ENCODE measurements around the gene PIP5KL1. TPM values are rescaled to one million over a fixed set of nuclear protein-coding genes. Genes with fewer than 3 reads are reported as not detected.

The PIP5KL1 gene
- total RNA-seq, 1 donor from 2014 or later: 5.8 TPM

DNA sequence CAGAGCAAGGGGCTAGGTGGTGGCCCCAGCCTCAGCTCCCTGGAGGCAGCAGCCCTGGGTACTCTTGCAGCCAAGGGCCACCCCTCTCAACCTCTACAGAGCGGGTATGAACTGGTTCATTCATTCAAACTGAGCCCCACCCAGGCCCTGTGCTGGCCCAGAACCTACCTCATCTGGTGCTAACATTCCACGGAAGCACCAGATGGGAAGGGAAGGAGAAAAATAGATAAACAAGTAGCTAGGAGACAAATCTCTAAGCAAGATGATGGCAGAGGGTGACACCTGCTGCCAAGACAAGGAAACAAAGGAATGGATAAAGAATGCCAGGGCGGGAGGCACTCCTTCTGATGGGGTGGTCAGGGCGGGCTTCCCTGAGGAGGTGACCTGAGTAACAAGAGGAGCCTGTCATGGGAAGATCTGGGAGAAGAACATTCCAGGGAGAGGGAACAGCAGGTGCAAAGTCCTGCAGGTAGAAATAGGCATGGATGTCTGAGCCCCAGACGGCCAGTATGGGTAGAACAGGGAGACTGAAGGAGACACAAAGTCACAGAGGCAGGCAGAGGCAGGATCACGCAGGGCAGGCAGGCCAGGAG lies 19.9 kb downstream of the PIP5KL1 start:
- peaks cover 10% of the 10 kb centered on the region for H3K4me1 Mint-ChIP-seq (ENCODE audit: unreplicated experiment)
- H3K9me3 Mint-ChIP-seq: no peaks in the 10 kb centered on the region
- peak overlapping the region; percentile 44 for H3K27ac Mint-ChIP-seq
- no peak overlapping the region for H3K4me3 Mint-ChIP-seq
- no peaks in the 10 kb centered on the region for H3K27me3 Mint-ChIP-seq
- DNase-seq (ENCODE audit: extremely low spot score, unreplicated experiment): no peak
- peaks cover 5% of the 10 kb centered on the region for H3K36me3 Mint-ChIP-seq
- TF ChIP-seq, protein P1, sequence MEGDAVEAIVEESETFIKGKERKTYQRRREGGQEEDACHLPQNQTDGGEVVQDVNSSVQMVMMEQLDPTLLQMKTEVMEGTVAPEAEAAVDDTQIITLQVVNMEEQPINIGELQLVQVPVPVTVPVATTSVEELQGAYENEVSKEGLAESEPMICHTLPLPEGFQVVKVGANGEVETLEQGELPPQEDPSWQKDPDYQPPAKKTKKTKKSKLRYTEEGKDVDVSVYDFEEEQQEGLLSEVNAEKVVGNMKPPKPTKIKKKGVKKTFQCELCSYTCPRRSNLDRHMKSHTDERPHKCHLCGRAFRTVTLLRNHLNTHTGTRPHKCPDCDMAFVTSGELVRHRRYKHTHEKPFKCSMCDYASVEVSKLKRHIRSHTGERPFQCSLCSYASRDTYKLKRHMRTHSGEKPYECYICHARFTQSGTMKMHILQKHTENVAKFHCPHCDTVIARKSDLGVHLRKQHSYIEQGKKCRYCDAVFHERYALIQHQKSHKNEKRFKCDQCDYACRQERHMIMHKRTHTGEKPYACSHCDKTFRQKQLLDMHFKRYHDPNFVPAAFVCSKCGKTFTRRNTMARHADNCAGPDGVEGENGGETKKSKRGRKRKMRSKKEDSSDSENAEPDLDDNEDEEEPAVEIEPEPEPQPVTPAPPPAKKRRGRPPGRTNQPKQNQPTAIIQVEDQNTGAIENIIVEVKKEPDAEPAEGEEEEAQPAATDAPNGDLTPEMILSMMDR (conservative IDR thresholded peaks at IDR 0.05): no peak

DNA sequence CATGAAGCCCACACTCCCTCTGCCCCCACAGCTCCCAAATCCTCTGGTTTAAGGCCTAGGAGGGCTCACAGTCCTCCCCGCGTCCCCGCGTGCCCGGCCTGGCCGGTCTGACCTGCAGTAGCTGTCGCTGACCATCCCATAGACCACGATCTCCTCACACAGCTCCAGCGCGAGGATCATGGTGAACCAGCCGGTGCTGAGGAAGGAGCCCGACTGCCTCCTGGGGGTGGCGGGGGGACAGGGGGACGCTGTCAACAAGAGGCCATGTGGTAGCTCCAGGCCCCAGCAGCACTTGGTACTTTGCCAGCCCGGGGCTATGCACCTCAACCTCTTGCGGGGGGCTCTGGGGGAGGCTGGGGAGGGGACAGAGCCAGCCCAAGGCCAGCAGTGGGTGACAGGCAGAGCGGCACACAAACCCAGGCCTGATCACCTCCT lies 20.7 kb downstream of the PIP5KL1 start:
- peaks cover 15% of the 10 kb centered on the region for H3K4me1 Mint-ChIP-seq (ENCODE audit: unreplicated experiment)
- H3K27ac Mint-ChIP-seq: no peak overlapping the region
- peaks cover 5% of the 10 kb centered on the region for H3K36me3 Mint-ChIP-seq
- DNase-seq (ENCODE audit: extremely low spot score, unreplicated experiment): no peak
- no peaks in the 10 kb centered on the region for H3K27me3 Mint-ChIP-seq
- TF ChIP-seq, protein P1 (conservative IDR thresholded peaks at IDR 0.05): no peak
- no peaks in the 10 kb centered on the region for H3K9me3 Mint-ChIP-seq
- H3K4me3 Mint-ChIP-seq: no peak overlapping the region

DNA sequence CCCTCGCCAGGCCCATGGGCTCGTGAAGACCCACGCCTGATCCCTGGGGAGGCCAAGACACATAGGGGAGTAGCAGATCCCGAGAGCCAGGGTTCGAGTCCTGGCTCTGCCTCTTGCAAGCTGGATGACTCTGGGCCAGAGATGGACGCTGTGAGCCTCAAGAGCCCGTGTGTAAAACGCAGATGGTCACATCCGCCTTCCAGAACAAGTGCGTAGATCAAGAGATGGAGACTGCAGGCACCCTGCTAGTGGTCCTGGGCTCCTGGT lies 22.0 kb downstream of the PIP5KL1 start:
- no peak for DNase-seq (ENCODE audit: extremely low spot score, unreplicated experiment)
- Mint-ChIP-seq H3K4me1 (ENCODE audit: unreplicated experiment) (peaks cover 27% of the 10 kb centered on the region), H3K27me3 (no peaks in the 10 kb centered on the region), H3K9me3 (no peaks in the 10 kb centered on the region), H3K27ac (no peak overlapping the region), H3K4me3 (no peak overlapping the region), H3K36me3 (peaks cover 5% of the 10 kb centered on the region)
- TF ChIP-seq, protein P1 (conservative IDR thresholded peaks at IDR 0.05): no peak

- Mint-ChIP-seq H3K27ac (no peak overlapping the region), H3K9me3 (no peaks in the 10 kb centered on the region), H3K4me3 (no peak overlapping the region), H3K4me1 (ENCODE audit: unreplicated experiment) (peaks cover 30% of the 10 kb centered on the region), H3K36me3 (peaks cover 5% of the 10 kb centered on the region), H3K27me3 (no peaks in the 10 kb centered on the region)
- TF ChIP-seq, protein P1 (conservative IDR thresholded peaks at IDR 0.05): no peak
- no peak for DNase-seq (ENCODE audit: extremely low spot score, unreplicated experiment)
Measured at GRCh38 chr9:127907867-127908659, 22.5 kb downstream of the PIP5KL1 start.

- peaks cover 2% of the 10 kb centered on the region for H3K36me3 Mint-ChIP-seq
- no peak for DNase-seq (ENCODE audit: extremely low spot score, unreplicated experiment)
- H3K27ac Mint-ChIP-seq: no peak overlapping the region
- H3K4me1 Mint-ChIP-seq (ENCODE audit: unreplicated experiment): peaks cover 29% of the 10 kb centered on the region
- TF ChIP-seq, protein P1 (conservative IDR thresholded peaks at IDR 0.05): no peak
- H3K4me3 Mint-ChIP-seq: no peak overlapping the region
- no peaks in the 10 kb centered on the region for H3K27me3 Mint-ChIP-seq
- H3K9me3 Mint-ChIP-seq: no peaks in the 10 kb centered on the region
Measured at GRCh38 chr9:127905788-127906191, 24.8 kb downstream of the PIP5KL1 start.

All from type B pancreatic cell (in vitro differentiated cells).